LHCN-M2 (cell line): Measurements from ENCODE around the gene SDCCAG8. TPM values are rescaled to one million over a fixed set of nuclear protein-coding genes. Genes with fewer than 3 reads are reported as not detected.

Experiments used
- DNase-seq: peaks from one replicate; pipeline ENCODE4 v3.0.0-alpha.2; 2012; ENCODE audit warnings: low read depth
- total RNA-seq: library from RNA; depleted of rRNA; stranded (reverse); fragments of >200 nt; gene quantifications from 2 replicates; pipeline ENCODE4 v1.2.3, GENCODE V29; 2014

Gene SDCCAG8
- total RNA-seq, 1 experiment from 2014 or later = 27.3 TPM

GRCh38 chr1:243455760-243456651 is 200.2 kb downstream of the SDCCAG8 start:
- DNase-seq = no peak

- DNase-seq = no peak
Measured at GRCh38 chr1:243457363-243457982, 201.6 kb downstream of the SDCCAG8 start.

- no peak for DNase-seq
Measured at GRCh38 chr1:243459059-243459458, 203.2 kb downstream of the SDCCAG8 start.

GRCh38 chr1:243461700-243462099 is 205.9 kb downstream of the SDCCAG8 start:
- no peak for DNase-seq

GRCh38 chr1:243462929-243463697 is 207.3 kb downstream of the SDCCAG8 start:
- DNase-seq = no peak

GRCh38 chr1:243465081-243465480 is 209.2 kb downstream of the SDCCAG8 start:
- DNase-seq = no peak

- DNase-seq = peak; percentile 37
Measured at GRCh38 chr1:243465738-243466137, 209.9 kb downstream of the SDCCAG8 start.

- no peak for DNase-seq
Measured at GRCh38 chr1:243469497-243469896, 213.7 kb downstream of the SDCCAG8 start.

- no peak for DNase-seq
Measured at GRCh38 chr1:243470502-243470901, 214.7 kb downstream of the SDCCAG8 start.

- DNase-seq = no peak
Measured at GRCh38 chr1:243471026-243471685, 215.3 kb downstream of the SDCCAG8 start.

GRCh38 chr1:243471754-243472745 is 216.2 kb downstream of the SDCCAG8 start:
- DNase-seq = peak; percentile 53

GRCh38 chr1:243473227-243474135 is 217.6 kb downstream of the SDCCAG8 start:
- DNase-seq = peak; percentile 44

- no peak for DNase-seq
Measured at GRCh38 chr1:243474136-243474881, 218.5 kb downstream of the SDCCAG8 start.

GRCh38 chr1:243474906-243475305 is 219.1 kb downstream of the SDCCAG8 start:
- no peak for DNase-seq

GRCh38 chr1:243475966-243476365 is 220.1 kb downstream of the SDCCAG8 start:
- DNase-seq = peak; percentile 39

GRCh38 chr1:243477731-243478290 is 222.0 kb downstream of the SDCCAG8 start:
- no peak for DNase-seq

GRCh38 chr1:243481101-243481500 is 225.3 kb downstream of the SDCCAG8 start:
- no peak for DNase-seq
